ENCODE measurements around the gene SPDYE17.
"Not testable (repeated sequence)": the region's sequence is repeated elsewhere in the genome, so short reads cannot be mapped to it uniquely, and the experiment has no call there.

The SPDYE17 gene

DNA sequence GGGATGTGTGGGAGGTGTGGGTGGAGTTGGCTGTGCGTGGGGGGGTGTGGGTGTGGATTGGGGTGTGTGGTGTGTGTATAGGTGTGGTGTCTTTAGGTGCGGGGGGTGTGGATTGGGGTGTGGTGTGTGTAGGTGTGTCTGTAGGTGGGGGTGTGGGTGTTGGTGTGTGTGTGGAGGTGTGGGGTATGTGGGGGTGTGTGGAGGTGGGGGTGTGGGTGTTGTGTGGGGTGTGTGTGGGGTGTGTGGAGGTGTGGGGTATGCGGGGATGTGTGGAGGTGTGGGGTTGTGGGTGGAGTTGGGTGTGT is 33.9 kb downstream of the SPDYE17 start:
- DNase-seq = no peak

DNA sequence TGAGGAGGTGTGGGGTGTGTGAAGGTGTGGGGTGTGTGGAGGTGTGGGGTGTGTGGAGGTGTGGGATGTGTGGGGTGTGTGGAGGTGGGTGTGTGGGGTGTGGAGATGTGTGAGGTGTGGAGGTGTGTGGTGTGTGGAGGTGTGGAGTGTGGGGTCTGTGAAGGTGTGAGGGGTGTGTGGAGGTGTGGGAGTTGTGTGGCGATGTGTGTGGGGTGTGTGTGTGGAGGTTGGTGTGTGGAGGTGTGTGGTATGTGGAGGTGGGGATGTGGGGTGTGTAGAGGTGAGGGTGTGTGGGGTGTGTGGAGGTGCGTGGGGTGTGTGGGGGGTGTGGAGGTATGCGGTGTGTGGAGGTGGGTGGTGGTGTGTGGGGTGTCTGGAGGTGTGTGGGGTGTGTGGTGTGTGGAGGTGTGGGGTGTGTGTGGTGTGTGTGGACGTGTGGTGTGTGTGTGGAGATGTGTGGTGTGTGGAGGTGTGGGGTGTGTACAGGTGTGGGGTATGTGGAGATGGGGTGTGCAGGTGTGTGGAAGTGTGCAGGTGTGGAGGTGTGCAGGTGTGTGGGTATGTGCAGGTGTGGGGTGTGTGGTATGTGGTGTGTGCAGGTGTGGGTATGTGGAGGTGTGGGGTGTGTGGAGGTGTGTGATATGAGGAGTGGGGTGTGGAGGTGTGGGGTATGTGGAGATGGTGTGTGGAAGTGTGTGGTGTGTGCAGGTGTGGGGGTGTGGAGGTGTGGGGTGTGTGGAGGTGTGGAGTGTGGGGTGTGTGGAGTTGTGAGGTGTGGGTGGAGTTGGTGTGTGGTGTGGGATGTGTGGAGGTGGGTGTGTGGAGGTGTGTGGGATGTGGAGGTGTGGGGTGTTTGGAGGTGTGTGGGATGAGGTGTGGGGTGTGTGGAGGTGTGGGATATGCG is 34.5 kb downstream of the SPDYE17 start:
- DNase-seq = no peak

DNA sequence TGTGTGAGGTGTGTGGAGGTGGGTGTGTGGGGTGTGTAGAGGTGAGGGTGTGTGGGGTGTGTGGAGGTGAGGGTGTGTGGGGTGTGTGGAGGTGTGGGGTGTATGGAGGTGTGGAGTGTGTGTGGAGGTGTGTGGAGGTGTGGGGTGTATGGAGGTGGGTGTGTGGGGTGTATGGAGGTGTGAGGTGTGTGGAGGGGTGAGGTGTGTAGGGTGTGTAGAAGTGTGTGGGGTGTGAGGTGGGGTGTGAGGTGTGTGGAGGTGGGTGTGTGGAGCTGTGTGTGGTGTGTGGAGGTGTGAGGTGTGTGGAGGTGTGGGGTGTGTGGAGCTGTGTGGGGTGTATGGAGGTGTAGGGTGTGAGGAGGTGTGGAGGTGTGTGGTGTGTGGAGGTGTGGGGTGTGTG is 35.2 kb downstream of the SPDYE17 start:
- not testable (repeated sequence) for DNase-seq

DNA sequence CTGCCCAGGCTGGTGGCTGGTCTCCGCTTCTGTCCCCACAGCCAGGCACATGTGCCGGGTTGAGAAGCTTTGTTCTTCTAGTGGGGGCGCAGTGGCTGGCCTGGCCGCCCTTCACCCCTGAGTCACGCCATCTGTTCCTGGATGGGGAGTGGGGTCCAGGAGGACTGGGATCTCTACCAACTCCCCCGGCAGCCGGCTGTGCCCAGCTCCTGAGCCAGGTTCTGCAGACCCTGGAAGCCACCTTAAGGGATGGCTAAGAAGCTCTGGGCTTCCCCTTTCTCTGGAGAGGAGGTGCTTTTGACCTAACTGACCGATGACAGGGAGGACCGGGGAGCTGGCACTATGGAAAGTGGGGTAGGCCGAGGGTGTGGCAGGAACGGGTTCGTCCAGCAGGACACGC is 37.9 kb downstream of the SPDYE17 start:
- not testable (repeated sequence) for DNase-seq

DNA sequence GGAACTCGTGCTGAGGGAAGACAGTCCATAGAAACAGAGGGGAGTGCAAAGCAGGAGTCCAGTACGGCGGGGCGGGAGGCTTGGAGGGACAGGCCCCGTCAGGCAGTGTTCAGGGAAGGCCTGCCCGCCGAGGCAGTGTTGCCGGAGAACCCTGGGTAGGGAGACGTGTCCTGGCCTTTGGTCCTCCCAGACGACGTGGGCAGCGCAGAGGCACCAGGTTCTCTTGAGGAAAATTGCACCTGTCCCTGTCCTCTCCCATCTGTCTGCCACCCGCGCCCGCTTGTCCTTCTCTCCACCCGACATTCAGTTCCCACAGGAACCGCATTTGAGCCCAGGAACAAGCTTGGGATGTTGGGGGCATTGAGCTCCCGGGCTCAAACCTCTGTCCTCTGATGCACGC is 38.3 kb downstream of the SPDYE17 start:
- not testable (repeated sequence) for DNase-seq

DNA sequence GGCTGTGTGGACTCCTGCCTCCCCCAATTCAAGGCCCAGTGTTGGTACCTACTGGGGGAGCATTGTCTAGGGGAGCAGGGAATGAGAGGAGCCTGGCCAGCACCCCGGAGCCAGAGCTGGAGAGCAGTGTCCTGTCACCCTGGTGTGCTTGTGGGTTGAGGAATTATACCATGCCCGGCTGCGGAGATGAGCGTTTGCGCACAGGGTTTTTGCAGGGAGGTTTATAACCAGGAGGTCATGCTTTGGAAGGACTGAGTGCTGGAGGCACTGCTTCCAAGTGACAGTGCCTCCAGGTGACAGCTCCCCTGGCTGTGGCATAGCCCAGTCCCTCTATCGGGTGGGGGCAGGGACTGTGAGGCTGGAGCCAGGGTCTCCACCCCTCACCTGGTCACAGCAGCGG is 39.3 kb downstream of the SPDYE17 start:
- not testable (repeated sequence) for DNase-seq

DNA sequence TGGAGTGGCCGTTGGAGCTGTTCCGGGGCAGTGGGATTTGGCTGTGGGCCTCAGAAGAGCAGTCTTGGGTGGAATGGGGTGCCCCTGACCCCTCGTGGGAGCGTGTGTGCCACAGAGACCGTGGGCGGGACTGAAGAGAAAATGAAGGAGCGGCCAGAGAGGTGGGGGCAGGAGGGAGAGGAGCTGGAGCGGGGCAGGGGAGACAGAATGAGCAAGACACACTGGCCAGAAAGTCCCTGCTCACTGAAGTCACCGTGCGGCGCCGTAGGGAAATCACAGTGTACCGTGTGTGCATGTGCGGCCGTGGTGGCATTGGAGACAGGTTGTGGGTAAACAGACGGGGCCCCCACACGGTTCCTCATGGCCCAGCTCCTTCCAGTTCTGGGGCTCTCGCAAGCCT is 40.0 kb downstream of the SPDYE17 start:
- not testable (repeated sequence) for DNase-seq

DNA sequence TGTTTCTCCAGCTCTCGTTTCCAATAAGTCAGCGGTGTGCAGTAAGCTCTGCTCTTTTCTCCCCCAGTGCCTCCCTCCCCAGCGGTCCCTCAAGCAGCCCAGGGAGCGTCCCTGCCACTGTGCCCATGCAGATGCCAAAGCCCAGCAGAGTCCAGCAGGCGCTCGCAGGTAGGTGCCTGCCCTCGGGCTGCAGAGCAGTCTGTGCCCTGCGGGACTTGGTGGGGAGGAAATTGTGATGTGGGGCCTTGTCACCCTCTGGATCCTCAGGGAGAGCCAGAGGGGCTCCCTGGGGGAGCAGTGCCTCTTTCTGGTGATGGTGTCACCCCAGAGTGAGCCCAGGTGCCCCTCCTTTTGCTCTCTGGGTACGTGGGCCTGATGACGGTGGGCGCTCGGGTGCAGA is 42.0 kb downstream of the SPDYE17 start:
- DNase-seq = not testable (repeated sequence)

DNA sequence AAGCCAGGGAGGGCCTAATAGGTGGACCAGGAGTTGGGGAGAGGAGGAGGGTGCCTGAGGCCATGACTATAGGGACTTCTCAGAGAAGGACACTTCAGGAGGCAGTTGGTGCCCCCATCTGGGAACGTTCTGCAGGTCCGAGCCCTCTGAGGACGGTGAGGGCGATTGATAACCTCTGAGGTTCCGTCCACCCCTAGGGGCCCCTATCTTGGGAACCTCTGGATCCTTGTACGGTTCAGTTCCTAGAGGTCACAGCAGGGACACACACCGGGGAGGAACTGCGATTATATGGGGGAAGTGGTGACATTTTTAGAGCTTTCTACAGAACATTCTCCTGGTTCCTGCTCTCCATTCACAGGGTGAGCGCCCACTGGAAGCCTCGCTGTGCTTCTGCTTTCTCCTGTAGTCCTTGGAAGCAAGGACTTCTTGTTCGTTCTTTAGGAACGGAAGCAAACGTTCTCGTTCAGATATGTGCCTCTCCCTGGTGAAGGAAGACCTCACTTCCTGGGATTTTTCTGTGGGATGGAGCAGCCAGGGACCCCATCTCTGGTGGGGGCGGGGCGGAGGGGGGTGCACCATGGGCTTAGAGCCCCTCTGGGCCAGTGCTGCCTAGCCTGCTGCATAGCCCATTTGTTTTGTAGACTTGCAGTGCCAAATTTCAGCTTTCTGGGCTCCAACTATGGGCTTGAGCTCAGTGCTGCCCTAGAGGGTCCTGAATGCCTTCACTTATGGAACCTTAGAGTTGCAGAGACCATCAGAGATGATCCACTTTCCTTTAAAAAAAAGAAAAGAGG is 46.0 kb downstream of the SPDYE17 start:
- not testable (repeated sequence) for DNase-seq

DNA sequence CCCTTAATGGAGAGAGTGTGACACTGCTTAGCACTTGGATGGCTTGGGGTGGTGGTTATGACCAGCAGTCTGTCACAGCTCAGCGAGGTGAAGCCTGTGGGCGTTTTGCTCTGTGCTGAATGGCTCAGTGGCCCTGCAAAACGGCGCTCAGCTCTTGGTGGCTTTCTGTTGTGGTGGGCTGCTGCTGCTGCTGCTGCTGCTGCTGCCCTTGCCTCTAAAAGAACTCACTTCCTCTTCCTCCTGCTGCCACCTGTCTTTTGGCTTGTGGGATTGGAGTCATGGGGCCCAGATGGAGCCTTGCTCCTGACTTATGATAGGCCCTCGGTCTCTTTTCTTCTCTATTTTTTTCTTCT is 47.4 kb downstream of the SPDYE17 start:
- not testable (repeated sequence) for DNase-seq

DNA sequence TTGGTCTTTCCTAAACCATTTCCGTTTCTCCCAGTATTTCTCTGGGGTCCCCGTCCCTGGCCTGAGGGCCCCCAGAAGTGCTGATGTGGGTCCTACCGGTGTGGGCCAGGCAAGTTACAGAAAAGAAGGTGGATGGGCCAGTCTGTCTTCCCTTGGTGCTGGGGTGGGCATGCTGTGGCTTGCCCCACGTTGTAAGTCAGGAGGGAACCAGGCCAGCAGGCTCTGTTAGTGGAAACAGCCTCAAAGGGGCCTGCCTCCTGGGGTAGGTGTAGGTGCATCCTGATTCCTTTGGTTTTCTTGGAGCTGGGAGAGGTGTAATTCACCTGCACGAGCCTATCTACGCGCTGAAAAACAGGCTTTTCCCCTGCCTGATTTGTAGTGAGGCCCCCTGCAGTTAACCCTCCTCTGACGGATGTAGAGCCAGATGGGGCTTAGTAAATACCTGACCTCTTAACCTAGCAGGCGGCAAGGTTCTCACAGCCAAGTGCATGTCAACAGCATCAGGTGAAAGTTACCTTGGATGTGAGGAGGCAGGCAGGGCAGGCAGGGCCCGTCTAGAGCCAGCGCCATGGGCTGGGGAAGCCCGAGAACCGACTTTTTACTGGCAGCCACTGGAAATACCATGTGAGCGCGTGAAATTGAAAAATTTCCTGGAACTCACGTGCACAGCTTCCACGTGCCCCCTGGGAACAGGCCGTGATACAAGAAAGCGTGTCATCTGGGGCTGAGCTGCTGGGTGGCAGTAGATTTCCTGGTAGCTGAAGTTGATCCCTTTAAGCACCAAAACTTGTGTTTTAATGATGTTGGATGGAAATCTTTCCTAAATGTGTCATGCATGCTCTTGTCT is 48.0 kb downstream of the SPDYE17 start:
- not testable (repeated sequence) for DNase-seq

DNA sequence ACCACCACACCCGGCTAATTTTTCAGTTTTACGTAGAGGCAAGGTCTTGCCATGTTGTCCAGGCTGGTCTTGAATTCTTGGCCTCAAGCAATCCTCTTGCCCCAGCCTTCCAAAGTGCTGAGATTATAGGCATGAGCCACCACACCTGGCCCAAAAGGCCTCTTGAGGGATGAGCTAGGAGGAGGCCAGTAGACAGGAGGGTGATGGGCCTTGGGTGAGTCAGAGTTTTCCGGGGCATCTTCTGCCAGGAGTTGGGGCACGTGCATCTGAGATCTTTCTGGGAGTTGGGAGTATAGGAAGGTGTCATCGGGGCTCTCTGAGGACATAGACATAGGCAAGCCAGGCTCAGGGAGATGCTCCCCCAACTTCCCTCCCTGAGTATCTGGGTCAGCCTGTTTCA is 48.8 kb downstream of the SPDYE17 start:
- DNase-seq = not testable (repeated sequence)

DNA sequence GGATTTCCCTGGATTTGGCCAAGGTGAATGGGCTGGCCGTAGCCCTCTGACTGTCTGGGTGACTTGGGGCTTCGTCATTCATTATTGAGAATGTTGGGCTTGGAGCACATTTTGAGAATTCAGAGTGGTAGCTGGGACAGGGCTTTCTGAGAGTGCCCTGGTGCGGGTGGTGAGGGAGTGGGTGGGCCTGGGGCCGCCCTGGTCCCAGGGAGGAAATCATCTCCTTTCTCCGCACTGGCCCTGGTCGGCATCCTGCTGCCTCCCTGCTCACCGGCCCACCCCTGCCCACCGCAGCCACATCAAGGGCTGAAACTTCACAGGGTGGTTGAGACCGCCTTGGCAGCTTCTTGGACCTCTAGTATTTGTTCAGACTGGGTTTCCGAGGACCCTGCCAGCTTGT is 49.7 kb downstream of the SPDYE17 start:
- DNase-seq = not testable (repeated sequence)

DNA sequence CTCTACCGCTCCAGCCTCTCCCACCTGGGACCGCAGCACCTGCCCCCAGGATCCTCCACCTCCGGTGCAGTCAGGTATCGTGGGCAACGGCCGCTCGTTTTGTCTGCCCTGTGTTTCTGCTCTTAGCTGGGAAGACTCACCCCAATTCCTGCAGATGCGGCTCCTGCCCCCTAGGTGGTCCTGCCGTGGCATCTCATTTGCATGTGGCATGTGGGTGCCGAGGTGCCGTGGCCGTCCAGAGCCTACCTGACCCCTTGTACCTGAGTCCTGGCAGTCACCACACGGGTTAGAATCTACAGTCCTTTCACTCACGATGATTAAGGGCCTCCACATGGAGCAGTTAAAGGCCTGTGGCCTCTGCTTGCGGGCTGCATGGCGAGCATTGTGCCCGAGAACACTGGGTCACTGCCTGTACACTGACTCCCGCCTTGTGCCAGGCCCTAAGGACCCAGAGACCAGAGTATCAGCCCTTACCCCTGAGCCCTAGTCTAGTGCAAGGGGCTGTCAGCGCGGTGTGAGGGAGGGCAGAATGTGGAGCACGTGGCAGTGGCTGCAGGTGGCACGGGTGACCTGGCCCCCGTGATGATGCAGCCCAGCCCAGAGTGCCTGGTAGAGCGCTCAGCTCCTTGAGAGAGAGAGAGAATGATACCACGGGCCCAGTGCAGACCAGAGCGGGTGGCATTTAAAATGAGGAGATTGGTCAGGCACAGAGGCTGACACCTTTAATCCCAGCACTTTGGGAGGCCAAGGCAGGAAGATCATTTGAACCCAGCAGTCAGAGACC is 50.8 kb downstream of the SPDYE17 start:
- not testable (repeated sequence) for DNase-seq

DNA sequence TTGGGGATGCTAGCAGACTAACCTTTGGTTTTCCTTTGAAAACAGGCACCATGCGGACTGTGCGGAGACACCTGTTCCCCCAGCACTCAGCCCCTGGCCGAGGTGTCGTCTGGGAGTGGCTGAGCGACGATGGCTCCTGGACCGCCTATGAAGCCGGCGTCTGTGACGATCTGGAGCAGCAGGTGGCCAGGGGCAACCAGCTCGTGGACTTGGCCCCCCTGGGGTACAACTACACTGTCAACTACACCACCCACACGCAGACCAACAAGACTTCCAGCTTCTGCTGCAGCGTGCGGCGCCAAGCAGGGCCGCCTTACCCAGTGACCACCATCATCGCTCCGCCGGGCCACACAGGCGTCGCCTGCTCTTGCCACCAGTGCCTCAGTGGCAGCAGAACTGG is 51.6 kb downstream of the SPDYE17 start:
- not testable (repeated sequence) for DNase-seq

DNA sequence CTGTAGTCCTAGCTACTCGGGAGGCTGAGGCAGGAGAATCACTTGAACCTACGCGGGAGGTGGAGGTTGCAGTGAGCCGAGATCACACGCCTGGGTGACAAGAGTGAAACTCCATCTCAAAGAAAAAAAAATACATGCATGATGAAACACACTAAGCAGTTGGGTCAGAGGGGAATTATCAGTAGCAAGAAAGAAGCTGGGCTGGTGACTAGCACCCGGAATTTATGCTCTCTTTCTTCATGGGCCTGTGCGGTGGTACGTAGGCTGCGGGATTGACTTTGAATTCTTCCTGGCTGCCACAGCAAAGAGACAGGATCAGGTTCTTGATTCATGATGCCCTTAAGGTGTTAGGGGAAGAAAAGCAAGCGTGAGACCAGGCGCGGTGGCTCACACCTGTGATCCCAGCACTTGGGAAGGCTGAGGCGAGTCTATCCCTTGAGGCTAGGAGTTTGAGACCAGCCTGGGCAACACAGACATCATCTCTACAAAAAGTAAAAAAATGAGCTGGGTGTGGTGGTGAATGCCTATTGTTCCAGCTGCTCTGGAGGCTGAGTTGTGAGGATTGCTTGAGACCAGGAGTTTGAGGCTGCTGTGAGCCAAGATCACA is 54.3 kb downstream of the SPDYE17 start:
- not testable (repeated sequence) for DNase-seq

DNA sequence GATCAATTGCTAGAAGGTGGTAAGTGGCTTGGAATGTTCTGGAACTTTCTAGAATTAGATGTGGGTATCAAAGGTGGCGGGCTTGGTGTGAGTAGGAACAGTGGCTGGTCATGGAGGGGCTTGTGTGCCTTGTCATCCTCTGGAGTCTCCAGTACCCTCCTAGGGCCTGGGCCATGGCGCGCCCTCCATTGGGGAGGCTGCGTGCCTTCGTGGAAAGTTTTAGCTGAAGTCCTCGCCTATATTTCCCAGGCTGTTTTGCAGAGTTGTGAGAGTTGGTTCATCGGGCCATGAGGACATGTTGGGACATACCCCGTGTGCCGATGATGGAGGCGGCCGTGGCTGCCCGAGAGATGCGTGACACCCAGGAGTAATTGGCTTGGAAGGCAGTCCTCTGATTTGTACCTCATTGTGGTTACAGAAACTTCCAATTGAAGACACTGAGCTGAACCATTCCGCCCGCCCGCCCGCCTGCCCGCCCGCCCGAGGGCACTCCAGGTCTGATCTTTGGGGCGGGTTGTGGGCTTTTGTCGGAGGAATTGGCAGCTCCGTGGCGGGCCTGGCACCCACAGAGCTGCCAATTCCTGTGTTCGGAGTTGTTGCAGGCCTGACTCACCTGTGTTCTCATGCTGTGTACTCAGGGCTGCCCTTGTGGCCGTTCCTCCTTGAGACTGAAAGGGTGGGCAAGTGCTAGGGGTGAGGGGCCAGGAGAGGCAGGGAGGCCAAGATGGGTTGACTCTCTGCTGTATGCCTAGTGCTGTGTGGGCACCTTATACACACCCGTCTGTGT is 57.2 kb downstream of the SPDYE17 start:
- DNase-seq = not testable (repeated sequence)

DNA sequence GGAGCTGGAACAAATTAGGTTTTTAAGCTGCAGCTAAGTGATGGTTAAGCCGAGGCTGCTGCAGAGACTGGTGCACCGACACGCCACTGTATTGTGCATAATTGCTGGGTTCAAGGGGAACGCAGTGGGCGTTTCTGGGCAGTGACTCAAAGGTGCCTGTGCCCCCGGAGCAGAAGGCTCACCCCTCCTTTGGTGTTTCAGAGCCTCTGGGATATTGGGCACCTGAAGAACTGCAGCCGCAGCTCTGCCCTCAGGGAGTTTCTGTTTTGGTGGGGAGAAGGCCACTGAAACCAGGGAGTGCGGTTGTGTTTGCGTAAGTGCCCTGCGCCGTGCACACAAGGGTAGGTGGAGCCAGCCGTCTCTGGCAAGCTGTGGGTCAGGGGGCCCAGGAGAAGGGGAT is 57.8 kb downstream of the SPDYE17 start:
- DNase-seq = not testable (repeated sequence)

DNA sequence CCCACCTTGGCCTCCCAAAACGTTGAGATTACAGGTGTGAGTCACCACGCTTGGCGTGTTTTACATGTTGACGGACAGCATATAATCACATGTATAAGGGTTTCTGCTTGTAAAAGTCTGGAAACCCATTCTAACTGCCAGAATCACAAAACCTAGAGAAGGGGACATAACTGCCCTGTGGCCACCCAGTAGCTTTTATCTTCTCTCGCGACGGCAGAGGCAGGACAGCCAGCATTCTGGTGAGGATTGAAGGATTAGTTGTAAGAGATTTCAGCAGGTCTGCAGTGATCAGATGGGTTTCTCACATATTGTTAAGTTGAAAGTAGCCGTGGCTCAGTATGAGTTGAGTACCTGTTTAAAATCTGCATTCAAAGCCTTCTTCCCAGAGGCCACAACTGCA is 59.8 kb downstream of the SPDYE17 start:
- DNase-seq = not testable (repeated sequence)
